Astrocyte of the spinal cord (primary cell): ENCODE measurements around the gene ARNT2.

Experiments used
- DNase-seq: peaks from one replicate; pipeline ENCODE4 v3.0.0; 2011; ENCODE audit warnings: low read depth, low spot score
- H3K4me3 ChIP-seq: 2 replicates; pipeline ENCODE4 v1.5.1; 2011; ENCODE audit warnings: low read depth, mild to moderate bottlenecking, low read length, moderate library complexity
- CTCF ChIP-seq: IDR thresholded peaks from 2 replicates; pipeline ENCODE4 v1.5.1; 2012; ENCODE audit warnings: low read depth, mild to moderate bottlenecking, low read length, inconsistent platforms
- in situ Hi-C: cut with HindIII; loops from 2 replicates; pipeline ENCODE4 v1.10.0; 2017; ENCODE audit warnings: low sequenced_read_pairs

The ARNT2 gene

GRCh38 chr15:80562033-80562432 lies 157.9 kb downstream of the ARNT2 start:
- in situ Hi-C loops: no loop called here
- no peak overlapping the region for H3K4me3 ChIP-seq
- DNase-seq: no peak
- TF ChIP-seq CTCF: no peak

GRCh38 chr15:80562846-80563245 lies 158.7 kb downstream of the ARNT2 start:
- no peak overlapping the region for H3K4me3 ChIP-seq
- TF ChIP-seq CTCF: no peak
- peak; percentile 18 for DNase-seq
- in situ Hi-C loops: no loop called here

GRCh38 chr15:80563372-80563997 lies 159.3 kb downstream of the ARNT2 start:
- H3K4me3 ChIP-seq: no peak overlapping the region
- no peak for DNase-seq
- TF ChIP-seq CTCF: no peak
- in situ Hi-C loops: no loop called here

DNA sequence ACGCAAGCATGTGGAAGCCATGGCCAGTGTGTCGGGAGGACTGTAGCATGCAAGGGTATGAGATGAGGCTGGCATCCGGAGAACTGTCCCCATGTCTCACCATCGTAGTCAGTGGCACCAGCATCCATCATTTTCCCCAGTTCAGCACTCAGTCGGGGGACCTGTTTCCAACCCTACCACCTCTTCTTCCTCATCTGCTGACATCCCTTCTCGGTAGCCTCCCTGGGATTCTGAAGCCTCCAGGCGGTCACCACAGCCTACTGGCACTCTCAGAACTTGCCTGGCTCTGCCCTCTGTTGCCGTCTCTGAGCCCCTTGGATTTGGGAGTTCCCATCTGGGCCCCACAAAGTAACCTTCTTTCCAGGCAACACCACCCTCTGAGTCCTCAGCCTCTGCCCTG lies 159.9 kb downstream of the ARNT2 start:
- H3K4me3 ChIP-seq: no peak overlapping the region
- in situ Hi-C loops: no loop called here
- no peak for TF ChIP-seq CTCF
- no peak for DNase-seq

GRCh38 chr15:80565398-80565797 lies 161.2 kb downstream of the ARNT2 start:
- no peak overlapping the region for H3K4me3 ChIP-seq
- no peak for TF ChIP-seq CTCF
- in situ Hi-C loops: no loop called here
- no peak for DNase-seq

- in situ Hi-C loops: no loop called here
- no peak overlapping the region for H3K4me3 ChIP-seq
- no peak for TF ChIP-seq CTCF
- no peak for DNase-seq
Observed at GRCh38 chr15:80565988-80566387, 161.8 kb downstream of the ARNT2 start.
